Stimulated activated CD8-positive, alpha-beta memory T cell treated with anti-CD3 and anti-CD28 coated beads, Interleukin-7, amount 100 ng/mL, for 4 hours (primary cell): Measurements from ENCODE around the gene VIM.
"Not testable (repeated sequence)": the region's sequence is repeated elsewhere in the genome, so short reads cannot be mapped to it uniquely, and the experiment has no call there.

Source experiments
- DNase-seq, 2 donors: peaks; one replicate each; pipeline ENCODE4 v3.0.0-alpha.2; 2020; ENCODE audit warnings: low read depth in 2 of 2

VIM gene

GRCh38 chr10:17232276-17232960, 4.4 kb downstream of the VIM start:
- no peak for DNase-seq

- no peak for DNase-seq
These were observed 5.4 kb downstream of the VIM start for GRCh38 chr10:17233286-17233991.

- no peak for DNase-seq
These were observed 6.4 kb downstream of the VIM start for GRCh38 chr10:17234431-17234945.

- no peak for DNase-seq
These were observed 7.1 kb downstream of the VIM start for GRCh38 chr10:17235136-17235535.

- no peak for DNase-seq
These were observed 8.6 kb downstream of the VIM start for GRCh38 chr10:17236468-17237148.

GRCh38 chr10:17237149-17237527, 9.1 kb downstream of the VIM start:
- DNase-seq, result no peak

GRCh38 chr10:17237915-17238444, 9.9 kb downstream of the VIM start:
- DNase-seq, result no peak

- DNase-seq, result no peak
These were observed 10.6 kb downstream of the VIM start for GRCh38 chr10:17238445-17239291.

GRCh38 chr10:17239345-17240085, 11.5 kb downstream of the VIM start:
- DNase-seq, result no peak

- DNase-seq, result no peak
These were observed 12.1 kb downstream of the VIM start for GRCh38 chr10:17240096-17240495.

- DNase-seq, result no peak
These were observed 12.6 kb downstream of the VIM start for GRCh38 chr10:17240616-17241015.

GRCh38 chr10:17241611-17242333, 13.7 kb downstream of the VIM start:
- no peak for DNase-seq

GRCh38 chr10:17244700-17245365, 16.8 kb downstream of the VIM start:
- DNase-seq, result no peak

GRCh38 chr10:17247210-17247609, 19.2 kb downstream of the VIM start:
- DNase-seq, result no peak

- no peak for DNase-seq
These were observed 20.9 kb downstream of the VIM start for GRCh38 chr10:17248964-17249363.

GRCh38 chr10:17249820-17250219, 21.8 kb downstream of the VIM start:
- DNase-seq, result no peak

- DNase-seq, result no peak
These were observed 22.7 kb downstream of the VIM start for GRCh38 chr10:17250736-17251135.

GRCh38 chr10:17254543-17255050, 26.6 kb downstream of the VIM start:
- not testable (repeated sequence) for DNase-seq

GRCh38 chr10:17255512-17255911, 27.5 kb downstream of the VIM start:
- no peak for DNase-seq
